HG03280 (cell line): ENCODE data around the gene AKAP12.

Experiments
- ATAC-seq: cut with Tn5 transposase; IDR thresholded peaks from one replicate; pipeline ENCODE4 v1.9.1; 2021; ENCODE audit warnings: mild to moderate bottlenecking, moderate library complexity; ENCODE audit not compliant: unreplicated experiment

Gene AKAP12

DNA sequence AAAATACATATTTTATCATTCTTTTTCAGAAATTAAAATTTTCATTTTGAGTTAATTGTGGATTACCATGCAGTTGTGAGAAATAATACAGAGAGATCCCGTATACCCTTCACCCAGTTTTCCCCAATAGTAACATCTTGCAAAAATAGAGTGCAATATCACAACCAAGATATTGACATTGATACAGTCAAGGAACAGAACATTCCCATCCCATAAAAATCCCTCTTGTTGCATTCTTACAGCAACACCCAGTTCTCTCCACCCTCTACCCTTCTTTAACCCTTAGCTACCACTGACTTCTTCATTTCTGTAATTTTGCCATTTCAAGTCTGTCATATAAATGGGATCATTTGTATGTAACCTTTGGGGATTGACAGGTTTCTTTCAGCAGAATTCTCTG is 6.9 kb upstream of the AKAP12 start:
- ATAC-seq: no peak

DNA sequence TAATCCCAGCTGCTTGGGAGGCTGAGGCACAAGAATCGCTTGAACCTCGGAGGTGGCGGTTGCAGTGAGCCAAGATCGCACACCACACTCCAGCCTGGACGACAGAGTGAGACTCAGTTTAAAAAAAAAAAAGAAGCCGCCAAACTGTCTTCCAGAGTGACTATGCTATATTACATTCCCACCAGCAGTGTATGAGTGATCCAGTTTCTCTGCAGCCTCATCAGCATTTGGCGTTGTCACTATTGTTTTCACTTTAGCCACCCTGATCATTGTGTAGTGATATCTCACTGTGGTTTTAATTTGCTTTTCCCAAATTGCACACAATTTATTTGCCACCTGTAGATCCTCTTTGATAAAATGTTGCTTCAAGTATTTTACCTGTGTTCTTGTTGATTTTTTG is 6.0 kb upstream of the AKAP12 start:
- no peak for ATAC-seq

DNA sequence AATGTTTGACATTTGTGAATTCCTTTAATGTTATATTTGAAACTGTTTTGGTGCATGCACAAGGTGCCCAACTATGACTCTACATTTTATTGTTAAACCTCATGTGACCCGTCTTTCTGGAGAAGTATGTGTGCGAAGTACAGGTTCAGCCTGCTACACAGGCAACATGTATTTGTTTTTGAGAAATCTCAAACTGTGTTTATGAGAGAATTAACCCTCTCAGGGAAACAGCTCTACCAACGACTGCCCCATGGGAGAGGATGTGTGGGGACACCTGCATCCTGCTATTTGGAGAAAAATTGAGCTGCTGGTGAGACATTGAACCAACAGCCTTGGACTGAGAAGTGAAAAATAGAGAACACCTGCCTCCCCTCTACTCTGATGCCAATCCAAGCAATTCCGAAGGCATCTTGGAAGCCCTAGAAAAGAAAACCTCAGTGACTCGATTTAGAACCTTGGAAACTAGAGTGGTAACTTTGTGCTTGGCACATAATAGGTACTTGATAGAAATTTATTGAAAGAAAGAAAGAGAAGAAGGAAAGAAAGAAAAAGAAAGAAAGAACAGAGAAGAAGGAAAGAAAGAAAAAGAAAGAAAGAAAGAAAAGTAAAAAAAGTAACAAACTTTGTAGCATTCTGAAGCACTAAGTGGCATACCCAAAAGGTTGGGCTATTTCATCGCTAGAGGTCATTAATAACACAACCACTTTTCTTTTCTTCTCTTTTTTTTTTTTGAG is 2.9 kb upstream of the AKAP12 start:
- no peak for ATAC-seq

DNA sequence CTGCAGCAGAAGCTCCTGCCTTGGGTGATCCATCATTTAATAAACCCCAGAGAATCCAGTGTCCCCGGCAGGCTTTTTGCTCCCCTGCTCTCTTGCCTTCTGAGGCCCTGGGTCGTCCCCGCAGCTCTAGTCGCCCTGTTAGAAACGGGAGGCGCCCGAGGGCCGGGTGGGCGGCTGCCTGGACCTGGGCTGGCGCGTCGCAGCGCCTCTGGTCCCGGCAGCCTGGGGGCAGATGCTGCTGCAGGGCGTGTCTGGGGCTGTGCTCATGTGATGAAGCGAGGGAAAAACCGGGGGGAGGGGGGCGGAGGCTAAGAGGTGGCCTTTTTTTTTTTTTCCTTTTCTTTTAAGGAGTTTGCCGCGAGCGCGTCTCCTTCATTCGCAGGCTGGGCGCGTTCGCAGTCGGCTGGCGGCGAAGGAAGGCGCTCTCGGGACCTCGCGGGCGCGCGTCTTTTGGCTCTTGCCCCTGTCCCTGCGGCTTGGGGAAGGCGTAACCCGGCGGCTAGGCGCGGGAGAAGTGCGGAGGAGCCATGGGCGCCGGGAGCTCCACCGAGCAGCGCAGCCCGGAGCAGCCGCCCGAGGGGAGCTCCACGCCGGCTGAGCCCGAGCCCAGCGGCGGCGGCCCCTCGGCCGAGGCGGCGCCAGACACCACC is 394 bp downstream of the AKAP12 start:
- ATAC-seq: no peak

DNA sequence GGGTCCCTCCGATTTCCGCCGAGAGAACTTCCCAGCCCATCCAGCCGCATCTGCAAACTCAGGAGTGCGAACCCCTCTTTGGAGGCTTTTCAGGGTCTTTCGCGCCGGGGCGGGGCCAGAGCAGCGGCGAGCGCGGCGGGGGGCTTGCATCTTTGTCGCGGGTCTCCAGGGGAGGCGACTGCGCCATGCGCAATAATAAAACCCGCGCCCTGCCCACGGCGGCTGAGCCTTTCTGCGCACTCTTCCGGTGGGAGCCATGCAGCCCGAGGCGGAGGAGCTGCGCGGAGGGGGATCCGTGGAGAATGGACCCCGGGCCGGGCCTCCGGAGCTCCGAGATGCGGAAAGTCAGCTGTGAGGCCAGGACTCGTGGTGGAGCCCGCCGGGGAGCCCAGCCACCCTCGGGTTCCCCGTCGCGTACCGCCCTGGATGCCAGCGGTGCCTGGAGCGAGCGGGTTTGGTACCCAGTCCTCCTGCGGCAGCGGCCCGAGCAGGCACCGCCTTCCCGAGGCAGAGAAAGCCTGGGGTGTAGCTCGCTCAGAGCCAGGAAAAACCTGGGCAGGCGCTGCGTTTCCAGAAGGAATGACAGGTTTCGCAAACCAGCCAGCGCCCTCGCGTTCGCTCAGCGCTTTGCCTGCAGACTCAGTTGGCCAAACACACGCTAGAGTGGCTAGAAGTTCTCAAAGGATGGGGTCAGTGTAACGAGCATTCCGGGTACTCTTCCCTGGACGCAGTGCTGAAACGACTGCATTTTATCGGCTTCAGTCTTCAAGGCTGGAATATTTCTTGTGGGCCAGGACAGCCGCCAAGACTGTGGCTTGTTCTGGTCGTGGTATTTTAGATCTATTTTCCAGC is 1.2 kb downstream of the AKAP12 start:
- ATAC-seq: no peak

DNA sequence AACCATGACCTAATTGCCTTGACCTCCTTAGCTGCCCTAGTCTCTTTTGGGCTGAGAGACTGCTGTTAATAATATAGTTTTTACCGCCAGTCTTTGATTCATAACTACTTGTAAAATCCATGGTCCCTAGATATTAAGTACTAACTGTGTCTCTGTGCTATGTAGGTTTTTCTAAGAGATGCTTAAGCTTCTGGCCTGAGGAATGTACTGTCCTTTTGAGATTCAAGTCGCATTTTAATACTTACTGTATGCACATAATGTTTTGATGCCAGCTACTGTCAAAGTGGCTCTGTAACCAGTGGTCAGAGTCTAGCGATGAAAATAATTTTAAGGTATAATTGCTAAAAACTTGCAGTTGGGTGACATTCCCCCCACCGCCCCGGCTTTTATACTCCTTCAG is 2.1 kb downstream of the AKAP12 start:
- no peak for ATAC-seq

DNA sequence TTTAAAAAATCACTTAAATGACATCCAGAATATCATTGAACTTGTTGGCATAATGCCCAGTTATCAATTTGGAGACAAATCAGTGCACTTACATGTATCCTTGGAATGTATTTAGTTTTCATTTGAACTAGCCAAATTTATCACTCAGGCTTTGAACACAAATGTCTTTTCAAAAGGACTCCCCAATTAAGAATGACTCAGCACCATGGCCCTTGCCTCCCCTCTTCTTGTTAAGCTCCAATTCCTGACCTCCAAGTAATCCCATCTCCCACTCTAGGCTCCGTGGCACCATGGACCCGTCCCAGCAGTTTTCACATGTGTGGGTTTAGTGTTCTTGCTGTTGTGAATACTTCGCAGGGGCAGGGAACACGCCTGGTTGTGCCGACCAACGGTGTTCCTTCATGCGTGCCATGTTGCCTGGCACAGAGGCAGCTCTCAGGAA is 2.7 kb downstream of the AKAP12 start:
- no peak for ATAC-seq

DNA sequence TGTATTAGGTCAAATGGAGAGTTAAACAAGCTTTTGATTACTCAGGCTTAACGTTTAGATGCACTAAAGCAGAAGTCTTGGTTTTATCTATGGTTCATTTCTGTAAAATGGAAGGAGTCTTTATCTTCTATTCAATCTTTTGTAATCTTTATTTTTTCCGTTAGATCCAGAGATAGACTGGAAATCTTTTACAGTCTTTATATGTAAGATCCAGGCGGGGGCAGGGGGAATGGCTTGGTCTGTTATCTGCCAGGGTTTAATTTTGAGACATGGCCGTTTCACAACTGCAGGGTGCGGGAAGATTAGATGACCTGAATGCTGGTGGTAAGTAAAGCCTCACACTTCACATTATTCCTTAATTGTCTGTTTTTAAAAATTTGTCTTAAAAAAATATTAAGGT is 3.7 kb downstream of the AKAP12 start:
- no peak for ATAC-seq

DNA sequence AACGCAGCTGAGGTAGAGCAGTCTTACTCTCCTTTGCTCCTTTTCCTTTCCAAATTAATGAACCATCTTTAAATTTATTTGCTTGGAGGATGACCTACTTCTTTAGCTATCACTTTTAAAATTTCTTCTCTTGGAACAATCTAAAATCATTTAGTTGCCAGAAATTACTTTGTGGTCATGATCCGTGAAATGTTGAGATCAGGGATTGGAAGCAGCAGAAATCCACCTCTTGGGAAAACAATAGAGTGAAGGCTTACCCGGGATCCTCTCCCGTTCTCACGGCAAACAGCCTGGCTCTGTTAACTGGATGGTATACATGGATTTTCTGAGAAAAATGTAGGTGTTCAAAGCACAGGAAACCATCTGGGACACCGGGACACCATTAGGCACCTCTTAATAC is 7.7 kb downstream of the AKAP12 start:
- ATAC-seq: no peak

DNA sequence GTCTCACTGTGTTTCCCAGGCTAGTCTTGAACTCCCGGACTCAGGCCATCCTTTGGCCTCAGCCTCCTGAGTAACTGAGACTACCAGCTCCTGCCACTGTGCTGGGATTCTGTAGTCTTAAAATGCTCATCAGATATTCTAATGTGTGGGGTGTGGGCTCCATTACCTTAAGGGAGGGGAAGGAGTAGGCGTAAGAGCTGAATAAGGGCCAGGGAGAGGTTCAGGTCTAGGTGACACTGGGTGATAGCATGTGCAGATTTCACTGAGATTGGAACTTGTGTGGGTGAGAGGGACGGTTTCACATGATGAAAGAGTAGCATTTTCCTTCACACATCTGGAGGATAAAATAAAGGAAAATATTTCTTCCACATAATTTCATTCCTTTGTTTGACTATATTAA is 8.5 kb downstream of the AKAP12 start:
- ATAC-seq: no peak

DNA sequence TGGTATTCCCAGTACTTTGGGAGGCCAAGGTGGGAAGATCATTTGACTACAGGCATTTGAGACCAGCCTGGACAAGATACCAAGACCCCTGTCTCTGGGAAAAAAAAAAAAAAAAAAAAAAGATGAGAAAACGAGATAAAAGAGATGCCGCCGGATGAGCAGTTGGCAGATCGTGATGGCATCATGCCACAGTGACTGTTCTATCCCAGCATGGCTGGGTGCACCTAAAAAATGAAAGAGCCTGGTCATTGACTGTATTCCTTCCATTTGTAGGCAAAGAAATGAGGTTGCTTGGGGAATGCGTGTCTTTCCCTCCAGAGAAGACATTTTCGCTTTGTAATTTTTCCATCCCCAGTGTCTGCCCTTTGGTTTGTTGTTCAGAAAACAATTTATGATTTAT is 12.9 kb downstream of the AKAP12 start:
- ATAC-seq: no peak

DNA sequence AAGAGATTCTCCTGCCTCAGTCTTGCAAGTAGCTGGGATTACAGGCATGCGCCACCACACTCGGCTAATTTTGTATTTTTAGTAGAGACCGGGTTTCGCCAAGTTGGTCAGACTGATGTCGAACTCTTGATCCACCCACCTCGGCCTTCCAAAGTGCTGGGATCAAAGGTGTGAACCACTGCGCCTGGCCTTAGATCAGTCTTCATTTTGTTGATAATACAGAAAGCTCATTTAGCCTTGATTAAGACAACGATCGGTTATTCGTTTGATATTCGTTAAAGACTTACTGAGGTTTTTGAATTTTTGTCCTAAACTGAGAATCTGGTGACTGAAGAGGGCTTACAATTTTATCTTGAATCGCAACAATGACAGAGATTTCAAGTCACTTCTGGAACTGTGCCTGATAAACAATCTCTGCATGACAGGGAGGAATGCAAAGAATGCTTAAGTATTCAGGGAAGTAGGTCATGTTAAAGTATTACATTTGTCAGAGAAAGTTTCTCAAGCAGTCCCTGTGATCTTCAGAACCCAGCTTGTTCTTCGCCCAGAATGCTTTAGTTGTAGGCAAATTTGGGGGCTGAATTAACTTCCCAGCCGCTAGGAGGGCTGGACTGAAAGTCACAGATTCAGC is 14.8 kb downstream of the AKAP12 start:
- no peak for ATAC-seq

DNA sequence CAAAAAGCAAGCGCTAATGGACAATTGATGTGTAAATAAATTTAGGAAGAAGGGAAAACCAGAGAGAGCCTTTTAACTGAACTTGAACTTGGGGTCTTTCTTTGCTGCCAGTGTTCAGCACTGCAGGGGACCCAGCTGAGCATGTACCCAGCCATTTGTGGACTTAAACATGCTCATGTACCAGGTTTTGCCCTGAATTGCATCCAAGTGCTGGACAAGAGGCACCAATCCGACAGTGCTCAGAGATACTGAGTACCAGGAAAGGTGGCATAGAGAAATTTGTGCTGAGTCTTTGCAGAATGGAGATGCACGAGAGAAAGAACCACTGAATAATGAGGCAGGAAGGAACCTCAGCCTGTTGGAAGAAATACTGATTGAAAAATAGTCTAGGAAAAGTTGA is 16.0 kb downstream of the AKAP12 start:
- no peak for ATAC-seq

DNA sequence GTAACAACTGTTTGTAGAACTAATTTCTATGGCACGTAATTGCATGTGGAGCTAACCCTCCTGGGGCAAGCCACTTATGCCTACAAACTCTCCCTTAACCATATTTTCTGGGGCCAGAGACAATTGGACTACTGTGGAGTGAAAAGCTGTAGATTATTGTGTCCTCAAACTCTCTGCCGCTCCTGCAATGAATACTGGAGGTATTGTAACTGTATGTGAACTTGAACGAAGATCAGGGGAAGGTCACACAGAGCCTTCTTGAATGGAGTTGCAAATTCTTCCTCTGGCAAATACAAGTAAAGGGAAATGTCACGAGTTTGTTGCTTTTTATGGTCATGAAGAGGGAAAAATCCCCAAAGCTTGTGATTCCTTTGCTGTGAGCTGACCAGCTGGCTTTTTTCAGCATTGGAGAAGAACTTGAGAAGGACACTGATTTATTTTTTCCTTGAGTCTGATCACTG is 18.2 kb downstream of the AKAP12 start:
- ATAC-seq: no peak

DNA sequence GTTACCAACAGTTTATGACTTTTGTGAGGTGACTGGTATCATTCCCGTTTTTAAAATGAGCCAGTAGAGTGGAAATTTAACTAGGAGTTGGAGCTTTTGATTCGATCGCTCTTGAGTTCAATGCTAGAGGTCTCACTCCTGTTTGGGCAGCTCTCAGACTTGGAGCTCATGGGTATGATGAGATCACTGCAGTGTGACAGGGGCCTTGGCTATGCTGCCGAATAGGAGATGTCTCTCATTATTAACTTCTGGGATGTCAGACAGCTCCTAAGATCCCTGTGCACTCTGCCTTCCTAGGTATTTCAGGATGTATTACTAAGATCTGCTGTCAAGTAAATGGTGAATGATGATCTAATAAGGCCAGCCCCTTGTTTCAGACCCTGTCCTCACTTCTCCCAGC is 20.4 kb downstream of the AKAP12 start:
- no peak for ATAC-seq

DNA sequence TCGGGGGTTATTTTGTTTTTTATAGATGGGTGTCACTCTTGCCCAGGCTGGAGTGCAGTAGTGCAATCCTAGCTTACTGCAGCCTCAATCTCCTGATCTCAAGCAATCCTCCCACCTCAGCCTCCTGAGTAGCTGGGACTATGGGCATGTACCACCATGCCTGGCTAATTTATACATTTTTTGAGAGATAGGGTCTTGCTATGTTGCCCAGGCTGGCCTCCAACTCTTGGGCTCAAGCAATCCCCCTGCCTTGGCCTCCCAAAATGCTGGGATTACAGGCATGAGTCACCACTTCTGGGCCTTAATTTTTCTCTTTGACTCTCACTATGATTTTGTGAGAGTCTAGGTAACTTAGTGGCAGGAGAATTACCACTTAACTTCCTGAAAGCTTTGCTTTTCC is 23.3 kb downstream of the AKAP12 start:
- no peak for ATAC-seq

DNA sequence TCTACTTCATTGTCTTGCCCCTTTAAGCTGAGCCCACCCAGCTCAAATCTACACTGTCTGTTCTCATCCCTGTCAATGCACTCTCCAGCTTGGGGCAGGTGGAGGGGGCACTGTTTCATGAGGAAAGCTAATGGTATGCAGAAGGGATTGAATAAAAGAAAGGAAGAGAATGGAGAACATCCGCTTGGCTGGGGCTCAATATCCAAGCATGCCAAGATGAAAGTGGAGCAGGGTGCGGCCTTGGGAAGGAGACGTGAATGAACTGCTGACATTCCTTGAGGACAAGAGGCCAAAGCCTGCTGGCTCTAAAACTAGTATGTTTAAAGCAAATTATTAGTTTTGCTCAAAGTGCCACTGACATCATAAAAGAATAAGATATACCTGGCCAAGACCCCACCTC is 24.2 kb downstream of the AKAP12 start:
- no peak for ATAC-seq

DNA sequence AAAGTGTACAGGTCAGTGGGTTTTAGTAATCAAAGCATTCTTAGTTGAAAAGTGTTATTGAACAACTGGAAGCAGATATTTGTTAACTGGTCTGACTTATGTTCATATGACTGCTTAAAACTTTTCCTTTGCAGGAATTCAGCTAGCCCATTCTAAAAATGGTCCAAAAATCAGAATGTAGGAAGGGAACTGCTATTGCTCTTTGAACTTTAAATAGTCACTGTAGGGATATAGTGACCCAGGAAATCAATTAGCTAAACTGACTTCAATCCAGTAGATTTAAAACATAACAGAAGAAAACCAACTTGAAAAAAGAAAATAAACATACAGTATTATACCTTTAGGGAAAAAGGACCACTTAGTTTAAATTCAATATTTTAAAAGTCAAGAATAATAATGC is 25.5 kb downstream of the AKAP12 start:
- ATAC-seq: no peak

DNA sequence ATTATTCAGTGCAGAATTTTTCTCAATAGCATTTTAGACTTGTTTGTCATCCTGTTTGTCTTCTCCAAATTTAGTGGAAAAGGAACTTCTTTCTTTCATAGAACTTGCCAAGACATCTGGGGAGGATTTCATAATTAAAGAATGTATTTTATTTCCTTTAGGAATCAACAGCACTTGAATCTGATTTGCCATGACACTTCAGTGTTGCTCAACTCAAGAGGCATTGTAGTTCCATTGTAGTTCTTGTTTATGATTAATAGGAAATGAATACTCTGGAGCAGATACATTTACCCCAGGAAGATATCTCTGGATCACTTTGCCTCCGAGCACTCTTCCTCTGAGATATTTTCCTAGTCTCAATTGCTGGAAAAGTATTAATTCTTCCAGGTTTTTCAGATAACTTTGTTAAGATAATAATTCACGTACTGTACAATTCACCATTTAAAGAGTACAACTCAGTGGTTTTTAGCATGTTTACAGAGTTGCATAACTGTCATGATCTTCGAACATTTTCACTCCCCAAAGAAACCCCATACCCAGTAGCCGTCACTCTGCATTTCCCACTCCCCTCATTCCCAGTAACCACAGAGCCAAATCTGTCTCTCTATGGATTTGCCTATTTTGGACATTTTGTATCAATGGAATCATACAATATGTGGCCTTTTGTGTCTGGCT is 29.7 kb downstream of the AKAP12 start:
- ATAC-seq: no peak

DNA sequence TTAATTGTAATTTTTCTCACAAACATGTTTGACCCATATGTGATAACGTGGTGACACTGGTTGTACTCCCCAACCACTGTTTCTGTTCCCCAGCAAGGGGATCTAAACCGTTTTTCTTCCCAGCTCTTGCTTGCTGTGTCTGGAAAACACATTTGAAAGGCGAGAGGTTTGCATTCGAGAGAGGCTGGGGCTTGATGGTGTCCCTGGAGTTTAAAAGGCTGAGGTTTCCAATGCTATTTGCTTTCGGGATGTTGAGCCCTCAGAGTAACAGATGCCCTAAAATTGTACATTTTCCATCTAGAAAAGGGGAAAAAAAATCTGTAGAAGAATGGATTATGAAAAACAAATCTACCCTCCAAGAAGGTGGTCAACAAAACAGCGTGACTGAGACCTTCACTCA is 35.4 kb downstream of the AKAP12 start:
- no peak for ATAC-seq

DNA sequence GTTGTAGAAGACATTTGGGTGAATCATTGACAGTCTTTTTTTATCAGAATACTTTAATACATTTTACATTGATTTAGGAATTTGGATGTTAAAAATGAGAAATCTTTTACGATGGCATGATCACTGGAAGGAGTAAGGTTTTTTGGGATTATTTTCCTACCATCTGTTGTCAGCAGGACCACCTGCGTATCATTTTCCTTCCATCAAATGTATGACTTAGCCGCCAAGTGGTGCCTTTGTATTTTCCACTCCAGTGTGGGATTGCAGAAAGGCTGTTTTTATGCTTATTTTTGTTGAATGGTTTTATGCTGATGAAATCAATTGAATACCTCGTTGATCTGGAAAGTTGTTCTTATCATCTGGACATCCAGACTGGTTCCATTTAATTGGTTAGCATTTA is 35.8 kb downstream of the AKAP12 start:
- ATAC-seq: no peak
